Osteoblast (primary cell): ENCODE data around the gene RARG. TPM values are rescaled to one million over a fixed set of nuclear protein-coding genes. Genes with fewer than 3 reads are reported as not detected.

Experiments used
- DNase-seq: peaks from one replicate; pipeline ENCODE4 v3.0.0; 2011; ENCODE audit warnings: low spot score, mixed read lengths; ENCODE audit not compliant: insufficient read length; ENCODE audit errors: missing footprints
- H2AFZ ChIP-seq: 2 replicates; pipeline ENCODE4 v1.6.0; 2011; ENCODE audit warnings: mild to moderate bottlenecking, low read length
- H3K27ac ChIP-seq: 2 replicates; pipeline ENCODE4 v1.5.1; 2011; ENCODE audit warnings: mild to moderate bottlenecking, low read depth, low read length, moderate library complexity
- H3K27me3 ChIP-seq: 2 replicates; pipeline ENCODE4 v1.6.0; 2012; ENCODE audit warnings: mild to moderate bottlenecking, control low read depth, inconsistent platforms, low read length, moderate library complexity; ENCODE audit not compliant: insufficient read depth
- H3K36me3 ChIP-seq: 2 replicates; pipeline ENCODE4 v1.5.1; 2011; ENCODE audit warnings: mild to moderate bottlenecking, low read length, control low read depth, moderate library complexity; ENCODE audit not compliant: insufficient read depth
- H3K4me1 ChIP-seq: 2 replicates; pipeline ENCODE4 v1.5.1; 2011; ENCODE audit warnings: mild to moderate bottlenecking, low read length, control low read depth, moderate library complexity; ENCODE audit not compliant: insufficient read depth
- H3K4me2 ChIP-seq: 2 replicates; pipeline ENCODE4 v1.6.0; 2011; ENCODE audit warnings: mild to moderate bottlenecking, low read length; ENCODE audit not compliant: insufficient read depth
- H3K4me3 ChIP-seq: fragments of 200-600 bp; sonication (generic); 3 replicates; pipeline ENCODE4 v1.5.1; 2012; ENCODE audit warnings: mild to moderate bottlenecking, low read length, inconsistent platforms; ENCODE audit not compliant: insufficient read depth
- H3K79me2 ChIP-seq: 2 replicates; pipeline ENCODE4 v1.6.0; 2012; ENCODE audit warnings: mild to moderate bottlenecking, low read length, control low read depth, inconsistent platforms; ENCODE audit not compliant: insufficient read depth
- H3K9me3 ChIP-seq: 2 replicates; pipeline ENCODE4 v1.5.1; 2011; ENCODE audit warnings: low read depth, low read length, control low read depth
- H4K20me1 ChIP-seq: 2 replicates; pipeline ENCODE4 v1.6.0; 2012; ENCODE audit warnings: mild to moderate bottlenecking, low read length, control low read depth; ENCODE audit not compliant: insufficient read depth
- CTCF ChIP-seq: IDR thresholded peaks from 2 replicates; pipeline ENCODE4 v1.5.1; 2011; ENCODE audit warnings: mild to moderate bottlenecking, low read depth, low read length, moderate library complexity; ENCODE audit errors: extremely low read depth
- total RNA-seq: library from RNA; depleted of rRNA; stranded (reverse); fragments of >200 nt; gene quantifications from 2 replicates; pipeline ENCODE4 v1.2.3, GENCODE V29; 2012

Gene RARG
- total RNA-seq, 1 donor = 49.9 TPM

- H3K79me2 ChIP-seq = peaks cover 33% of the 10 kb centered on the region
- peak overlapping the region; percentile 77 for H3K27ac ChIP-seq
- peaks cover 16% of the 10 kb centered on the region for H3K4me1 ChIP-seq
- H3K27me3 ChIP-seq = no peaks in the 10 kb centered on the region
- H3K9me3 ChIP-seq = no peaks in the 10 kb centered on the region
- peak overlapping the region; percentile 93 for H3K4me3 ChIP-seq
- H4K20me1 ChIP-seq = peaks cover 5% of the 10 kb centered on the region
- peak overlapping the region; percentile 98 for H3K4me2 ChIP-seq
- peaks cover 11% of the 10 kb centered on the region for H3K36me3 ChIP-seq
- peak overlapping the region; percentile 99 for H2AFZ ChIP-seq
- peak; percentile 99 for DNase-seq
- peak; percentile 34 for TF ChIP-seq CTCF
Observed at GRCh38 chr12:53251477-53252348, 19.7 kb upstream of the RARG start.

GRCh38 chr12:53245286-53245685, 13.3 kb upstream of the RARG start:
- H3K27me3 ChIP-seq = peaks cover 37% of the 10 kb centered on the region
- peak; percentile 72 for DNase-seq
- H3K4me2 ChIP-seq = no peak overlapping the region
- no peak overlapping the region for H2AFZ ChIP-seq
- no peaks in the 10 kb centered on the region for H3K4me1 ChIP-seq
- no peak overlapping the region for H3K4me3 ChIP-seq
- H3K9me3 ChIP-seq = no peaks in the 10 kb centered on the region
- H3K79me2 ChIP-seq = no peaks in the 10 kb centered on the region
- H4K20me1 ChIP-seq = no peaks in the 10 kb centered on the region
- no peak for TF ChIP-seq CTCF
- no peaks in the 10 kb centered on the region for H3K36me3 ChIP-seq
- no peak overlapping the region for H3K27ac ChIP-seq

GRCh38 chr12:53244337-53244736, 12.3 kb upstream of the RARG start:
- TF ChIP-seq CTCF = no peak
- Histone ChIP-seq H3K4me2 (no peak overlapping the region), H3K36me3 (no peaks in the 10 kb centered on the region), H3K9me3 (no peaks in the 10 kb centered on the region), H3K4me3 (no peak overlapping the region), H3K4me1 (no peaks in the 10 kb centered on the region), H4K20me1 (no peaks in the 10 kb centered on the region), H3K27ac (no peak overlapping the region), H2AFZ (no peak overlapping the region), H3K79me2 (no peaks in the 10 kb centered on the region), H3K27me3 (peaks cover 37% of the 10 kb centered on the region)
- peak; percentile 8 for DNase-seq

GRCh38 chr12:53241623-53242412, 9.8 kb upstream of the RARG start:
- DNase-seq = peak; percentile 58
- Histone ChIP-seq H2AFZ (no peak overlapping the region), H4K20me1 (no peaks in the 10 kb centered on the region), H3K27ac (no peak overlapping the region), H3K4me3 (no peak overlapping the region), H3K4me2 (no peak overlapping the region), H3K4me1 (no peaks in the 10 kb centered on the region), H3K27me3 (peaks cover 40% of the 10 kb centered on the region), H3K79me2 (no peaks in the 10 kb centered on the region), H3K9me3 (no peaks in the 10 kb centered on the region), H3K36me3 (no peaks in the 10 kb centered on the region)
- no peak for TF ChIP-seq CTCF
